HG02571 (cell line): Measurements from ENCODE around the gene RALGPS2.
"Not testable (repeated sequence)": the region's sequence is repeated elsewhere in the genome, so short reads cannot be mapped to it uniquely, and the experiment has no call there.

ENCODE experiments used
- ATAC-seq: cut with Tn5 transposase; IDR thresholded peaks from one replicate; pipeline ENCODE4 v1.9.1; 2021; ENCODE audit warnings: mild to moderate bottlenecking, moderate library complexity; ENCODE audit not compliant: unreplicated experiment

The RALGPS2 gene

DNA sequence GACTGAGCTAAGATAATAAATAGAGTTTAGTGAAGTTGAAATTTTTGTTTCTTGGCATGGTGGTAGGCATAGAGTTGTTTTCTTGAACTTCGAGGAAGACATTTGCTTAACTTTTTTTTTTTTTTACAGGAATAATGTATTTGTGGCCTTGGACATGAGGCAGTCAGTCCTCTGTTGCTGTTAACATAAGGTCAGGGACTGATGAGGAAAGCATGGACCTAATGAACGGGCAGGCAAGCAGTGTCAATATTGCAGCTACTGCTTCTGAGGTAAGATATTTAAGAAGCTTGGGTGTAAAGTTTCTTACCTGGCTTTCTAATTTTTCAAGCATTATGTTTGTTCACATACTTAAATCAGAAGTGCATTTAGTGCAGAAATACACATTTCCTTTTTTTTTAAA, 51.5 kb downstream of the RALGPS2 start:
- no peak for ATAC-seq

DNA sequence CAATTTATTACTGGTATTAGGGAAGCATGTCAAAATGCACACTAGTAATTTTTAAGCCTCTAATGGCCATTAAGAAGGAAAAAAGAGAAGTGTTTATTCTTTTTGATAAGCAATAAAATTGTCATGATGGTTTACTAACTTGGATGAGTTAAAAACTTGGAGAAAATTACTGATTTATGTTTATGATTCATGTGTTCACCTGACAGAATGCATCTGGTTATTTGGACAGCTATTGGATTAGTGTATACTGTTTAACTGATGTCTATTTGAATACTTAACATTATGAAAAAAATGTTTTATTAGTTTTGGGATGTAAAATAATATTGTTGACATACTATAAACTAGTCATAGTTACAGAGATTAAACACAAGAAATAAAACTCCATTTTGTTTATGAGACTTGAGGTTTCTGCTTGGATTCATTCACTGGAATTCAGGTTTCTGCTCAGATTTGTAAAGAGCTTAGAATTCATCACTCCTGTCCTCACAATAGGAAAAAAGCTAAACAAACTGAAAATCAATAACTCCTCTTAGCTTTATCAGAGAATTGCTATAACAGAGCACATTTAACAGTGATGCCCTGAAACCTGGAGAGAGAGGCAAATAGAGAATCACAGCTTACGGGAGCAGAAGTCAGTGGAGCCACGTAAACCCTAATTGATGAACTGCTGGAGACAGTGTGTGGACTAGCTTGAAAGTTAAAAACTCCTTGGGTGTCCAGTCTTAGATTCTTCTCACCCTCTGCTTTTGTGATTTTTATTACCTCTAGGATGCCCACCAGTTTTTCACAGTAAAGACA, 56.7 kb downstream of the RALGPS2 start:
- no peak for ATAC-seq

DNA sequence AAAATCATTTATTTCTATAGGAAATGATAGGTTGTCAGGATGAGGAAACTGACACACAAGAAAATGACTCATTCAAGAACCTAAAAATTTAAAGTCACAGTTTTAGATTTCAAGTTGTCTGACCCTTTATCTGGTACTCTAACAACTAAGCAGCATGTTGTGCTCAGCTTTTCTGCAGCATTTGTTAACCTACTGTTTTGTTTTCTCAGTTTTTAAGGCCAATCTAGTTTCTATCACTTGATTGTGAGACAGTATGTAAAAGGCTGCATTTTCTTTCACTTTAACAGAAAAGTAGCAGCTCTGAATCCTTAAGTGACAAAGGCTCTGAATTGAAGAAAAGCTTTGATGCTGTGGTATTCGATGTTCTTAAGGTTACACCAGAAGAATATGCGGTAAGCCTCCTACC, 59.1 kb downstream of the RALGPS2 start:
- ATAC-seq: no peak

DNA sequence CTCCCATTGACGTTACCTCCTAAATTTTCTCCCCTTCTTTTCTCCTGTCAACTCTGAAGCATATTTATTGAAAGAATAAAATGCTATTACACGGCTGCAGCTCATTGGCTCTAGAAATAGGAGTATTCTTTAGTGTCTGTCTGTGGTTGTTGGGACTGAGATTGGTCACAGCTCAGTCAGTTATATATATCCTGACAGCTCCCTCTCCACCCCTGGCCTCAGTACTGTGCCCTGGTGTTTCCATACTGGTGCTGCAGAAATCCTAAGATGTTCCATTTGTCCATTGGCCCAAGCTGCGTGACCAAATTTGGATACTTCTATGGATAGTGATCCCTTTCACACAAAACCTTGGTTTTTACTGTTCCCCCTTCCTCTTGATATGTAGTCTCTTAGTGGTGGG, 67.3 kb downstream of the RALGPS2 start:
- ATAC-seq: no peak

GRCh38 chr1:178796013-178796412, 71.0 kb downstream of the RALGPS2 start:
- no peak for ATAC-seq

DNA sequence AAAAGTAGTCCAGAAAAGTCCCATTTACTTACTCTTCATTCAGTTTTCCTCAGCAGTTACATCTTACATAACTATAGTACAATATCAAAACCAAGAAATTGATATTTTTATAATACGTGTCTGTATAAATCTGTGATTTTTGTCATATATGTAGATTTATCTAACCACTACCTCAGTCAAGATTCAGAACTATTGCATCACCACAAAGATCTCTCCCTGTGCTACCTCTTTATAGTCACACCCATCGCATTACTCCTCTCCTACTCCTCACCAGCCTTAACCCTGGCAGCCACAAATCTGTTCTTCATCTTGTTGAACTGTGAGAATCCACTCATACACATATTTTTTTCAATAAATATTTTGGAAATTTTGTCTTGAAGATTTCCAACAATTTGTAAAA, 72.5 kb downstream of the RALGPS2 start:
- no peak for ATAC-seq

DNA sequence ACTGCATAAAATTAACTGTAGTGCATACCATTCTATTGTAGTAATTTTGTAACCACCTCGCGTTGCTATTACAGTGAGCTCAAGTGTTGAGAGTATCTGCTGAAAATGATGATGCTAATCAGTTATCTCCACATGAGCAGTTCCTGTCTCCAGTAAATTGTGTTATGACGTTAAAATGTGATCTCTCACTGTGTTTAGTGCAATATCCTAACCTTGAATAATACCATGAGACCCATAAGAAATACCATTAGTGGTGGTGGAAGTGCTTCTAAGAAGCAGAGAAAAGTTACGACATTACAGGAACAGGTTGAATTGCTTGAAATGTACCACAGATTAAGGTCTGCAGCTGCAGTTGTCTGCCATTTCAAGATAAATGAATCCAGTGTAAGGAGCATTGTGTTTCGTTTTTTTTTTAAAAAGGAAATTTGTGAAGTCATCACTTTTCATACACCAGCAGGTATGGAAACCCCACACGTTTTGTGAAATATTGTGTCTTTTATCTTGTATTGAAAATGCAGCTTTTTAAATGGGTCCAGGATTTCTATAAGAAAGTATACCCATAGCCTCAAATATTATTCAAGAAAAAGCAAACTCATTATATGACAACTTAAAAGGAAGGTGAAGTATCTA, 73.3 kb downstream of the RALGPS2 start:
- no peak for ATAC-seq

DNA sequence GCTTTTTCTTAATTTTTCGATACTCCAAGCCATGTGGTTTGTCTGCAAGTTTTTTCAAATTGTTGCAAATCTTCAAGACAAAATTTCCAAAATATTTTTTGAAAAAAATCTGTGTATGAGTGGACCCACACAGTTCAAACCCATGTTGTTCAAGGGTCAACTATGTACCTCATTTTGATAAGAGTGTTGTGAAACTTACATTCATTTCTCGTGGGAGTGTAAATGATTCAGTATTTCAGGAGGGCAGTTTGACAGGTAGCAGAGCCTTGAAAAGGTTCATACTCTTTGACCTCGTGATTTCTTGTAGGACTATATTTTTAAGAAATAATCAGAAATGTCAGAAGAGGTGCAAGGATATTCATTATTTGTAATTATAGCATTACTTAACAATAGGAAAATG, 77.8 kb downstream of the RALGPS2 start:
- ATAC-seq: no peak

DNA sequence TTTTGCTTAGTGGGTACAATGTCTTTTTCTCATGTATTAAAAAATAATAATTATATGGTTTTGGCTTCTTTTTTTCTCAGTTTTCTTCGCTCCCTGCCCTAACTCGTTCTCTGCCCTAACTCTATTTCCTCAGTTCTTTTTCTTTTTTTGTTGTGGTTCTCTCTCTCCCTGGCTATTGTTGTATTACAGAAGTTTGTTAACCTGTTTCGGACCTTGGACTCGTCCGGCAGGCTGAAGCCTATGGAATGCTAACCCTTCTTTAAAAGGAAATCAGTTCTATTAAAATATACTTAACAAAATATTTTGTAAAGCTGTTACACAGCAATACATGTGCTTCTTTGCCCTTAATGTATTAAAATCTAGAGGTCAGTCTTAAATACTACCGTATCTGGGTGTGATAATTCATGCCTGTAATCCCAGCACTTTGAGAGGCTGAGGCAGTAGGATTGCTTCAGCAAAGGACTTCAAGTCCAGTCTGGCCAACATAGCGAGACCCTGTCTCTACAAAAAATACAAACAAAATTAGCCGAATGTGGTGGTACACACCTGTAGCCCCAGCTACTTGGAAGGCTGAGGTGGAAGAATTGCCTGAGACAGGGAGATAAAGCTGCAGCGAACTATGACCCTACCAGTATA, 81.7 kb downstream of the RALGPS2 start:
- ATAC-seq: no peak

- ATAC-seq: no peak
These were observed 83.5 kb downstream of the RALGPS2 start for GRCh38 chr1:178808529-178808928.

DNA sequence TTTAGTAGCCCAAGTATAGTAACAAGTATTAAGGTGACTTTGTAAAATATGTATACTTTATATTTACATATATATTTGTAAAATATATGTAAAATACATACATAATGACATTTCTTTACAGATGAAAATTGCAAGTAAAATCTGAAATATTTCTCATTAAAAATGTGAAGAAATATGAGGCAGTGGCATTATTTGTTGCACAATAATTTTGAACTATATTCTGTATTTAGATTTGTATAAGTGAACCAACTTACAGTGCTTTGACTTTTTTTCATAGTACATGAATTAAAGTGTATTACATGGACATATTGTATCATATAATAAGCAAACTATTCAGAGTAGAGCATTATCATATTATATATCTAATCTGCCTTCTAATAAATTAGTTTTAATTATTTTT, 85.5 kb downstream of the RALGPS2 start:
- ATAC-seq: no peak

DNA sequence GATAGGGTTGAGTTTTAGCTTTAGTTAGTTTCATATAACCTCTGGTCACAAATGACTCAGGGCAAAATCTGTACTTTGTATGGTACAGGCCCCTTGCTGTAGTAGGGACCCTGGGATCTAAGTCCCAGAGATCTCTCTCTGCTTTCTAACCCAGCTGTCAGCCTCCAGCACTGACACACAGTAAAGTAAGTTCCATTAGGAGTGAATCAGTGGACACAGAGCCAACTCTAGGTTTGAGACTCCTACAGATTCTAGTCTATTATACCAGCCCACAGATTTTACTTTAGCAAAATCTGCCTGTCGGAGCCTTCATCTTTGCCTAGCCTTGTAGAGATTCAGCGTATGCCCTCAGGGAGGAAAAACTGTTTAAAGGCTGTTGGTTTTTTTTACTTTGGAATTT, 93.4 kb downstream of the RALGPS2 start:
- ATAC-seq: no peak

DNA sequence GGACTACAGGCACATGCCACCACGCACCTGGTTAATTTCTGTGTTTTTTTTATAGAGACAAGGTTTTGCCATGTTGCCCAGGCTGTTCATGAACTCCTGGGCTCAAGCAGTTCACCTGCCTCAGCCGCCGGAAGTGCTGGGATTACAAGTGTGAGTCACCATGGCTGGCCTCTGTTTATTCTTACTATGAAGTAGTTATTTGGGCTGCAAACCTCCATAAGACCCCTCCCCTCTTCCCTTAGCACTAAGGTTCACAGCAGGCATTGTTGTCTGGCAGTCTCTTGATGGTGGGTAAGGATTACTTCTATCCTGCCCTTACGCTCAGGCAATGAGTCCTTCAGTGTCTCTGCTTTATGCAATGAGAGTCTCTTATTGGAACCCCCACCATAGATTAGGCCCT, 94.1 kb downstream of the RALGPS2 start:
- ATAC-seq: no peak

DNA sequence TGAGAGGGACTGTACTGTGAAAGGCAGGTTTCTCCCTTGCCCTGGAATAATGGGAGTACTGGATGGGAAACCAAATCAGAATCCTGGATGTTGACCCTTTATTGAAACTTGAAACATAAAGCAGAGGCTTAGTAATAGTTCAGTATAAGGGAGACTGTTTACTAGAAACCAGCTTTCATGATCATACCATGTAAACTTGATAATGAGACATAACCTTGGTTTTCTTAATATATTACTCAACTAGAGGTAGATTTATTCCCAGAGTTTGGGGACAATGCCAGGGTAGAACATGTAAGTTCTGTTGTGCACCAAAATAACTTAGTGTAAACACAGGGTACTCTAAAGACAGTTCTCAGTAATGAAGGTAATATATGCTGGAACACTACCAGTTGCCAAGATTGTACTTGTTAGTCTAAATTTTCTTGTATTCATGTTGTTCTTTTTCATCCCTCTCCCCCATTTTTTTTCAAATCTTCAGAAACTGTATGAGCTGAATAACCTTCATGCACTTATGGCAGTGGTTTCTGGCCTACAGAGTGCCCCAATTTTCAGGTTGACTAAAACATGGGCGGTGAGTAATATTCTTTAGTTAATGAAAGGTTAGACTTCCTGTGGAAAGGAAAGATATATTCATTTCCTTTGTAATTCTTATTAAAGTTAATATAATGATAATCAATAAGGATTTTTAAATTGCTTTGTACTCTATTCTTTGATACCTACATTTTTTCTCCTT, 96.3 kb downstream of the RALGPS2 start:
- ATAC-seq: no peak

DNA sequence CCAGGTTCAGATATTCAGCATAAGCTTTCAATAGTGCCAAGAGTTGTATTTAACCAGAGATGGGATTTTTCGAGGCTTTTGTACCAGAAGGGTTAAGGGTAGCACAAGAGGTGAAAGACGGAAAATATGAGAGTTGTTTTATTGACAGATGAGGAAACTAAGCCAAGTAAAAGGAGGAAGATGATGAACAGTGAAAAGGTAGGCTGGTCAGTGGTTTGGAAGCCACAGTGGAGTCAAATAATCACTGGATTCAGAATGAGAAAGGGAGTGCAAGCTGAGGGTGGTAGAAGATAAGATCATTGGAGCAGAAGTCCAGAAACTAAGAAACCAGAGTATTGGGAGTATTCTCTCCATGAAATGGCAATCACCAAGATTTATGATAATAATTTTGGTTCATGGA, 100.1 kb downstream of the RALGPS2 start:
- ATAC-seq: no peak

DNA sequence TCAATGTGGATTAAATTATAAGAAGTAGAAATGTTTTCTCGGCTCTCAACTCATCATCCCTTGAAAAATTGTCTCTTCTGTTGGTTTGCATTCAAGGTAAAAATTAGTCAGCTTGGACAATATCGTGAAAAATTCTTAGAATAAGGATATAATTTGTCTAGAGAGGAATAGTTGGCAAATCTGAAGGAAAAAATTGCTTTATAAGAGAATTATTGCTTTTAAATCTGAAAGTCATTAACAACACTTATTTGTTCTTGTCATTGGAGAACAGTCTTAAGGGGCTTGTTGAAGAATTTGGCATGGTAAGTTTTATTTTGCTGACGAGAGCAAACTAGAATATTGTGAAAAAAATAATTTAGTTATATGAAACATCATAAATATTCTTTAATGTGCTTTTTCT, 119.4 kb downstream of the RALGPS2 start:
- ATAC-seq: no peak

- no peak for ATAC-seq
These were observed 121.3 kb downstream of the RALGPS2 start for GRCh38 chr1:178846306-178846705.

- ATAC-seq: no peak
These were observed 122.4 kb downstream of the RALGPS2 start for GRCh38 chr1:178847396-178847849.

GRCh38 chr1:178847919-178848318, 122.9 kb downstream of the RALGPS2 start:
- ATAC-seq: not testable (repeated sequence)

DNA sequence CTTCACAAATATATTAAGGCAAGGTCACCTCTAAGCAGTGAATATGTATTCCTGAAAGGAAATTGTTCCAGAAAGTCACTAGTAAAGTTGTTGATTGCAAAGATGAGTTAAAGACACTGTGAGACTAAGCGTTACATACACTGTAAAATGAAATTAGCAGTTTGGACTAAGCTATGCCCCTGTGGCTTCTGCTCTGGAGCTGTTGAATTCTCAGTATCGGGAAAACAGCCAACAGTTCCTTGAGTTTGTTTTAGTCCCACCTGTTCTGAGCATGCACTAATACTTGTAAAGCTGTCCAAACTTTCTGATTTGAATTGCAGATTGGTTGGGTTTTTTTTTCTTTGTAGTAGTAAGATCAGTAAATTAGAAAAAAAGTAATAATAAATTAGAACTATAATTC, 124.9 kb downstream of the RALGPS2 start:
- ATAC-seq: no peak

DNA sequence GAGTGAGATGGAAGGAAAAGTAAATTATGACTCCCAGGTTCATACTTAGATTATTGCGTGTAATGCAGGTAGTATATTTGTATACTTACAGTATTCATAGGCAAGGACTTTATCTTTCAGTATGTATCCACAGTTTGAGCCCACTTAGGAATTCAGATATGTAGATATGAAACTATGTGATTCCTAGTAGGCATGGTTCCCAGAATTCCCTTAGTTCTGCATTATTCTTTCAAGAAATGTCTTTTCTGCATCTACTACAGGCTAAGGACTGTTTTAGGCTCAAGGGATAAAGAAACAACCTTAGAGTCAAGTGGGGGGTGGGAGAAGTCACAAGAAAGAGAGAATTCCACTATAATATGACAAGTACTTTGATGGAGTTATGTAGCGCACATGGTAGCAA, 132.1 kb downstream of the RALGPS2 start:
- no peak for ATAC-seq
